CD4-positive, alpha-beta T cell treated with Interleukin-6 at 100 ng/mL for 8 hours (primary cell): ENCODE data around the gene KLHL30.
"Not testable (repeated sequence)": the region's sequence is repeated elsewhere in the genome, so short reads cannot be mapped to it uniquely, and the experiment has no call there.

Experiments used
- DNase-seq: peaks from one replicate; pipeline ENCODE4 v3.0.0-alpha.2; 2020; ENCODE audit warnings: mixed read lengths, low spot score

Gene KLHL30

GRCh38 chr2:238102865-238103264 lies 35.6 kb upstream of the KLHL30 start:
- no peak for DNase-seq

DNA sequence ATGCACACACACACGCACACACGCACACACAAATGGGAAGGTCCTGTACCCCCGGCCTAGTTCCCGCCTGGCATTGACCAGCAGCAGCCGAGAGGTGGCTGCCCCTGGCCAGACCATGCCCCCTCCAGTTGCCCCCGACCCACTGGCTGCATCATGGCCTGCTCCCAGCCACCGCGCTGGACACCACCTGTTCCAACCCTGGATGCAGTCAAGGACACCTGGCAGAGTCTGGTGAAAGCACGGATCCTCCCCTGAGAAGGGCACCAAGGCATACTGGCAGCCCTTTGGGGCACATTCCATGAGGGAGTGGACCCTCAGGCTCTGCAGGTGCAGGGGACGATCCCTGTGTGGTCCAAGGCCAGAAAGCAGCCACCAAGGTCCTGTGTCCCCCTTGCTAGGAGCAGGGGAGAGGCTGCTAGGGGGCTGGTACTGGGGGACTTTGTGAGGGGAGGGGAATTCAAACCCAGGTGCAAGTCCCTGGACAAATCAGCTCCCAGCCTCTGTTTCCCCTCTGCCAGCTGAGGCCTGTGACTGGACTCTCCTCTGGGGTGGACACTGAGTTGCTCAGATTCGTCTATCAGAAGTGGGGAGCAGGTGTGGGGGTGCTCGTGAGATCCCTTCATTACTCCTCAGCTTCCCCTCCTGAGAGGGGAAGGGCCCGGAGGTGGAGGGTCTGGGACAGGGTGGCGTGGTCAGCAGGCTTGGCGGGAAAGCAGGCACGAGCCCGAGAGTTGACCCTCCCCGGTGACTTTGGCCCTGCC lies 34.8 kb upstream of the KLHL30 start:
- DNase-seq = no peak

DNA sequence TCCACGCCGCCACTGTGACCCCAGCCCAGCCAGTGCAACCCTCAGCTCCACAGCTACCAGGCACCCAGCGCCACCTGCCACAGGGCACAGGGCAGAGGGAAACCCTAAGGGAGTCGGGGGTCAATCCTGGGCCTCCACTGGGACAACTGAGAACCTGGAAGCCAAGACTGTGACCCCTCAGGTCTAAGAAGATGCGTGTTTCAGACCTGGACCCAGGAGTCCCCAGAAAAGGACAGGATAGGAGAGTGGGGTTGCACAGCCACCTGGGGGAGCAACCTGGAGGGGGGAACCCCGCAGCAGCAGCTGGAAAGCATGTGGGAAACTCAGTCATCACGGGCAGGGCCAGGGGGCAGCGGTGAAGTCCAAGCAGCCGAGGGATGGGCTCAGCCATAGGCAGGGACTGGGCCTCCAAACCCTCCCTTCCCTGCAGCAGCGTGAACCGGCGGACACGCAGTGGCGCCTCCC lies 34.2 kb upstream of the KLHL30 start:
- no peak for DNase-seq

- no peak for DNase-seq
Observed at GRCh38 chr2:238104691-238105371, 33.6 kb upstream of the KLHL30 start.

- DNase-seq = no peak
Observed at GRCh38 chr2:238105506-238106338, 32.7 kb upstream of the KLHL30 start.

GRCh38 chr2:238106339-238106697 lies 32.1 kb upstream of the KLHL30 start:
- no peak for DNase-seq

GRCh38 chr2:238106698-238107524 lies 31.6 kb upstream of the KLHL30 start:
- DNase-seq = no peak

DNA sequence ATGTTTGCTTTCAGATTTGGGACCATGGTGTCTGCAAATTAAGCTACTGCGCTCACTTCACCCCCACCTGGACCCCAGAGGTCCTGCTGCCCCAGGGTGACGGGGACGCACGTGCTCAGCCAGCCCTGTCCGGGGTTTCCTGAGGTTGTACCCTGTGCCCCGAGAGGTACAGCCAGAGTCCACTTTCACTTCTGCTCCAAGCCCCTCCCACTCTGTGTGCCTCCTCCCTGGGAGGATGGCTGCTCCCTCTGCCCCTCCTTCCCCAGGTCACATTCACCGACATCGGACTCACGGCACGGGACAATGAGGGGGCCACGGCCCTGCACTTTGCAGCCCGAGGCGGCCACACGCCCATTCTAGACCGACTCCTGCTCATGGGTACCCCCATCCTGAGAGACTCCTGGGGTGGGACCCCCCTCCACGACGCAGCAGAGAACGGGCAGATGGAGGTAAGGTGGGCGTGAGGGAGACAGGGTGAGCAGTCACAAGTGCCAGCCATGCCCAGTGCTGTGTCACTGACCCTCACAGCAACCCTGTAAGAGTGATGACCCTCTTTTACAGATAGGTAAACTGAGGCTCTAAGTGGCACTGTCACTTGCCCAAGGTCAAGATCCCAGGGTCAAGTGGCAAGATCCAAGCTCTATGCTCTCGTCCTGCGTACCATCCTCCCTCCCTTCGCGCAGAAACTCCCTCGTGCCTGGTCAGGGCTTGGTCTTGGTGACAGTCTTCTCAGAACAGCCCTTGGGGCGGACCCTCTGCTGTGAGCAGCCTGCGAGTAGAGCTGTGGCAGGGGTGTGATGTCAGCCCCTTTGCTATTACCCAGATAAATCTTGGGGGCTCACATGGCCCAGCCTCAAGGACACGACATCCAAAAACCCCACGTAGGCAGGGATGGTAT lies 30.7 kb upstream of the KLHL30 start:
- no peak for DNase-seq

DNA sequence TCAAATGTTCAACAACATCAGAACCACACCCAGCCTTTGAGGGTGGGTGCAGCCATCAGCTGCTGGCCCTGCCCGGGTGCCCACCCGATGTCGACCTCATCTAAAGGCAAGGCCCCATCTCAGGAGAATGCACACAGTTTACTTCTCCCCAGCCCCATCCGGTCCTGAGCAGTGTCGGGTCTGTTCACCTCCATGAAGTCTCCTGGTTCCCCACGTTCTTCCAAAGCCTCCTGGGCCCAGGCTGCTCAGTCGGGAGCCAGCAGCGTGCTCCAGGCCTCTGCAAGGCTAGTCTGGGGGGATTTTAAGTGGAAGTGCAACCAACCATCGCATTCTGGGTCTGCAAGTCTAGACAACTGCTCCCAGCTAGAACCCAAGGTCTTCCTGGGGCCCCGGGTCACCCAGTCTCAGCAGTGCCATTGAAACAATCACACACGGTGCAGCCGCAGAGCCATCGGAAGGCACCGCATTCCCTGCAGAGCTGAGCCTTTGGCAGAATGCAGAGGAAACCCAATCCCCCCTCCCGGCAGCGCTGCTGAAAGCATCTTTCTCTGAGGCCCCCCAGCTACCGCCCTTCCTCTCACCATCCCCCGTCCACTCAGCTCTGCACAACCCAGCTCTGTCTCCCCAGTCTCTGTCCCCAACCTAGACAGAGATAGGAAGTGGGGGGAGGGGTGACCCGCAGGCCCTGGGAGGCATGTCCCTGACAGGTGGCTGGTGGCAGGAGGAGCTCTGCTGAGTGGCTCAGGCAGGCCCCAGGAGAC lies 29.9 kb upstream of the KLHL30 start:
- DNase-seq = peak; percentile 13

DNA sequence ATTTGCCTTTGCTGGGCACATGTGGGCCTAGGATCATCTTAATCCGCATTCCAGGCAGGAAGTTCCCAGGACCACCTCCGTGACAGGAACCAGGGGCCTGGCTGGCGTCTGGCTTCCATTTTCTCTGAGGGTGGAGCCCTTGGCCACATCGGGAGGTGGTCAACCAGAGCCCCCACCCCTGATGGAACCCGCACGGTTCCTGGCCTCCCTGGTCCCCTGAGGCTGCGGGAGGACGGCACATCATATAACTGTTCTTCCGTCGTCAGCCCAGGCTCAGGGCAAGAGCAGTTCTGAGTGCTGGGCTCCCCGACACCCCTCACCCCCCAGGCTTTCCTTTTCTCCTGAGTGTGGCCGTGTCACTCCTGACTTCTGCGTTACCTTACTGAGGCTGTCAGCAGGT lies 24.9 kb upstream of the KLHL30 start:
- DNase-seq = no peak

DNA sequence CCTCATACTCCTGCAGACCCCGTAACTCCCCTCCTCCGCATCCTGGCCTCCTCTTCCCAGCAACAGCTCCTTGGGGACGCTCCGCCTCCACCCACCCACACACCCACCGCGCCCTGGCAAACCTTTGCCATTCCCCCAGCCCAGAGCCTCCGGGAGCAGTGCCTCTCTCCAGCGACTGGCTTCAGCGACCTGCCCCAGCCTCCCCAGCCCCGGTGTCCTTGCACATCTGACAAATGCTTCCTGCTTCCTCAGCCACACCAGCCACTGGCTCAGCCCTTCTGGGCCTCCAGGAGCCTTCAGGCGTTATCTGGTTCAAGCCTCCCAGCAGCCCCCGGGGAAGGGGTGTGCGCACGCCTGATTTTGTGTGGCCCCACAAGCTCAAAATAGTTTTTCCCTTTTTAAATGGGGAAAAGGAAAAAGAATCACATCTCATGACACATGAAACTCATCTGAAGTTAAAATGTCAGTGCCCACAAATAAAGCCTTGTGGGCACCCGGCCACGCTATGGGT lies 24.1 kb upstream of the KLHL30 start:
- no peak for DNase-seq

DNA sequence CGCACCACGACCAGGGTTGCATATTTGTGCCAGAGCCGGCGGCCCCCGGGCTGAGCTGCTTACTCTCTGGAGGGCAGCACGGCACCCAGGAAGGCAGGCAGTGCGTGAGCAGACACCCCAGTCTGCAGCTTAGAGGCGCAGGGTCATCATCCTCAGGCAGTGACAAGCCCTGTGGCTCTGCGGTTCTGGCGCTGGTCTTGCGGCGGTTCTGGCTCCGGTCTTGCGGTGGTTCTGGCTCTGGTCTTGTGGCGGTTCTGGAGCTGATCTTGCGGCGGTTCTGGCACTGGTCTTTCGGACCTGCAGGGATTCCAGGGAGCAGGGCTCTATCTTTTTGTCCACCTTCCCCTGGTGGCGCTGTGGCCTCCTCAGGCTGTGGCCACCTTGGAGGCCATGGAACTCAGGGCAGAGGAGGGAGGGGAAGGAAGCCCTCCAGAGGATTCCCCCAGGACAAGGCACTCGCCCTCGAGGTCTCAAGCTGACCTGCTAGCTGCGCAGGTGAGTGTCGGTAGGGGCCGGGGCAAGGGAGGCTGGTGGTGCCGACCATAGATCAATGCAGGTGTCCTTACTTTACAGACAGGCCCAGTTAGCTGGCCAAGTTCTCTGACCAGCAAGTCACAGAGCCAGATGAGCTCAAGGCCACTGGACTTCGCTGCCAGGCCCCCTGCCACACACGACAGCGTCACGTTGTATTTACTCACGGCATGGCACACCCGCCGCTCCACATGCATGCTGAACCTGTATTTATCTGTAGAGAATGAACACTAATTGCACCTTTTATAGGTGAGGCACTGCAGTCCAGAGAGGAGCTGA lies 23.4 kb upstream of the KLHL30 start:
- no peak for DNase-seq

DNA sequence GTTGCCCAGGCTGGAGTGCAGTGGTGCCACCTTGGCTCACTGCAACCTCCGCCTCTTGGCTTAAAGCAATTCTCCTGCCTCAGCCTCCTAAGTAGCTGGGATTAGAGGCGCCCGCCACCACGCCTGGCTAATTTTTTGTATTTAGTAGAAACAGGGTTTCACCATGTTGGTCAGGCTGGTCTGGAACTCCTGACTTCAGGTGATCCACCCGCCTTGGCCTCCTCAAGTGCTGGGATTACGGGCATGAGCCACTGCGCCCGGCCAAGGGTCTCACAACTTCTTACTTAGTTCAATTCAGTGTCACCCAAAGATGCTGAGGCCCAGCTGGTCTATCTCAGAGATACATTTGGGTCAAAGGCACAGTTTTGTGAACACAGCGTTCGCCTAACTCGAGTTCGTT lies 22.8 kb upstream of the KLHL30 start:
- not testable (repeated sequence) for DNase-seq

DNA sequence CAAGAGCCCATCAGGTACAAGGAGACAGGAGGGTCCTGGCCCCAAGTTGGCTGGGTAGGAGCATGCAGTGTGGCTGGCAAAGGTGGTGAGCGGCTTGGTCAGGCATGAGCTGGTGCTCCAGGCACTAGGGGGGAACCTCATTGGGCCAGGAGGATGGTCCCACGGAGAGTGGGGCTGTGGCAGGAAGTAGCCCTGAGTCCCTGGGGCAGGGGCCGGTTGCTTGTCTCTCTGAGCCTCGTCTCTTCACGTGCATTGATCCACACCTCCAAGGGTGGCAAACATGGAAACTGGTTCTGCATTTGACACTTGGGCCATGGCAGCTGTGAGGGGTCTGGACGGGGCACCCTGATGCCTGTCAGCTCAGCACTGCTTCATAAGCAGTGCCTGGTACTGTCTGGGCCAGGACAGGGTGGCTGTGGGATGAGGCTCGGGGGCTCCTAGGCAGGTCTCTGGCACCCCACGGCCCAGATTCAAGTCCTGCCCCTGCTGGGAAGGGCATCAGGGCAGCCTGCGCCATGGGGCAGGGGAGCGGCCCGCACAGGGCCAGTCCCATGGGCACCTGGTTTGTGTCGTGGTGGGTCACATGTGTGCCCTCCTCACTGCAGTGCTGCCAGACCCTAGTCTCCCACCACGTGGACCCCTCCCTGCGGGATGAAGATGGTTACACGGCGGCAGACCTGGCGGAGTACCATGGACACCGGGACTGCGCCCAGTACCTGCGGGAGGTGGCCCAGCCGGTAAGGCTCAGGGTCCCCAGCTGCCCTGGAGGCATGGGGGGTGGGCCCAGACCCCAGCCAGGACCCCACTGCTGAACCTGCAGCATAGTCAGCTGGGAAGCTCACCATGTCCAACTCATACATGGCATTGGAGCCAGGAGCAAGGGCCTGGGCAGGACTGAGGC lies 21.9 kb upstream of the KLHL30 start:
- DNase-seq = no peak

GRCh38 chr2:238117199-238118154 lies 21.0 kb upstream of the KLHL30 start:
- DNase-seq = no peak

DNA sequence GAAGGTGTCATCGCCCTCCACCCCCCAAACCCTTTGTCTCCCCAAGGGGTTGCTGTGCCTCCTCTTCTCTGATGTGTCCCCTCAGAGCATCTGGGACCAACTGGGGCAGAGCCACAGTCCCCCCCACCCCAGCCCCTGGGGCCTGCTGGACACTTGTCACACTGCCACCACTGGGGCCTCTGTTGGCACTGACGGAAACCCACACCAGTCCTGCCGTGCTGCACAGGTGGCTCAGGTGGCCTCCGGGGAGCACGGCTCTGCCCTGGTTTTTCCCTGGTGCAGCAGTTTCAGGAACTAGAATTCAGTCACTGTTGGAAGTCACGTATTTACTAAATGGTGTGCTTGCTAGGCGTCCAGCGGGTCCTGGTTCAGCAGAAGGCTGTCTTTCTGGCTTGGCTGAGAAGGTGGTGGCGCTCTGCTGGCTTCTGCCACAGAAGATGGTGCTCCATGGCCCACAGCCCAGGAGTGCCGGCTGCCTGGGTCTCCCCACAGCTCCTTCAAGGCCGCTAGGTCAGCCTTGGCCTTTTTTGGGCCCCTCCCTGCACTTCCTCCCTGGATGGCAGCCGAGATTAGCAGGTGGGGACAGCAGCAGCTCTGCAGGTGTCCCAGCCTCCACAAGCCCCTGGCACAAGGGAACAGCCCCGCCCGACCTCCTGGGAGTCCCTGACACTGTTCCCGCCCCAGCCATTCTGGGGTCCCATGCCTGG lies 18.6 kb upstream of the KLHL30 start:
- DNase-seq = no peak
